K562 (cell line): ENCODE data around the gene AIG1. TPM values are rescaled to one million over a fixed set of nuclear protein-coding genes. Genes with fewer than 3 reads are reported as not detected.

Experiments used
- ATAC-seq: fragments of 200-7000 bp; cut with Tn5 transposase; 3 replicates; pipeline ENCODE4 v1.9.1; 2020; ENCODE audit warnings: moderate library complexity
- BruUV-seq: library from RNA; stranded (reverse); fragments of 400-500 nt; replicated peaks from 2 replicates; lab custom pipeline; 2021; lab: Mats Ljungman, UMichigan
- CTCF ChIA-PET: fragments of 300-600 bp; formaldehyde crosslinking; extraction: SDS; loops from one replicate; lab custom pipeline; 2021; ENCODE audit warnings: low intra/inter-chr PET ratio; lab: Yijun Ruan, JAX
- POLR2A ChIA-PET: fragments of 300-600, 350-650 bp; sonication (Branson Sonifier 250); formaldehyde crosslinking; extraction: SDS; loops from one replicate; lab custom pipeline; 2021; ENCODE audit warnings: antibody characterized with exemption, inconsistent platforms; lab: Yijun Ruan, JAX
- DNase-seq, 4 experiments: peaks; one replicate each; pipeline versions ENCODE4 v3.0.0 to v3.0.0-alpha.2; 2011 to 2018; ENCODE audit warnings: low spot score in 3 of 4, mixed read lengths in 3 of 4; ENCODE audit errors: extremely low read depth in 1 of 4
- FAIRE-seq: peaks from 2 replicates; lab custom pipeline; 2011; peaks lifted over from hg19 to GRCh38; lab: Jason Lieb, UNC
- H2AFZ ChIP-seq: 2 replicates; pipeline ENCODE4 v1.6.0; 2011; ENCODE audit warnings: low read depth, low read length, control low read depth, inconsistent platforms
- H3K27ac ChIP-seq: fragments of 200-600 bp; 3 replicates; pipeline ENCODE4 v1.8.0; 2011; ENCODE audit warnings: low read depth, mild to moderate bottlenecking, control low read depth, inconsistent platforms, low read length, moderate library complexity, mixed read lengths; ENCODE audit errors: extremely low read depth
- H3K27me3 ChIP-seq, 2 experiments: fragments of 300-600 bp in 1 of 2; 2 replicates in 1 of 2; 3 replicates in 1 of 2; pipeline versions ENCODE4 v1.6.0 to v1.8.0; 2011; ENCODE audit warnings: inconsistent platforms in 2 of 2, low read length in 2 of 2, mild to moderate bottlenecking in 1 of 2, mixed read lengths in 1 of 2, moderate library complexity in 1 of 2; ENCODE audit not compliant: control insufficient read depth in 2 of 2, insufficient read depth in 2 of 2
- H3K36me3 ChIP-seq: fragments of 300-600 bp; 3 replicates; pipeline ENCODE4 v1.8.0; 2011; ENCODE audit warnings: mild to moderate bottlenecking, low read length, inconsistent platforms; ENCODE audit not compliant: control insufficient read depth, insufficient read depth
- H3K4me1 ChIP-seq, 2 experiments: fragments of 200-600 bp in 1 of 2; replicated peaks in 1 of 2; 2 replicates in 1 of 2; 3 replicates in 1 of 2; pipeline versions ENCODE4 v1.5.1 to v1.8.0; 2011; ENCODE audit warnings: inconsistent platforms in 2 of 2, low read length in 2 of 2, mild to moderate bottlenecking in 1 of 2, mixed read lengths in 1 of 2, moderate library complexity in 1 of 2; ENCODE audit not compliant: control insufficient read depth in 2 of 2, insufficient read depth in 2 of 2
- H3K4me2 ChIP-seq: 2 replicates; pipeline ENCODE4 v1.6.1; 2011; ENCODE audit warnings: low read length, control low read depth, inconsistent platforms, mixed read lengths; ENCODE audit not compliant: insufficient read depth
- H3K4me3 ChIP-seq: fragments of 200-600 bp; sonication (generic), shearing (Covaris generic); 2 replicates; pipeline ENCODE4 v1.5.1; 2016; ENCODE audit warnings: control low read depth, inconsistent platforms
- H3K79me2 ChIP-seq: fragments of 200-600 bp; 3 replicates; pipeline ENCODE4 v1.8.0; 2011; ENCODE audit warnings: low read length, inconsistent platforms; ENCODE audit not compliant: control insufficient read depth, insufficient read depth
- H3K9ac ChIP-seq, 2 experiments: 2 replicates each; pipeline versions ENCODE4 v1.6.0 to v1.6.1; 2011; ENCODE audit warnings: low read depth in 2 of 2, low read length in 2 of 2, control low read depth in 1 of 2, inconsistent platforms in 1 of 2, mild to moderate bottlenecking in 1 of 2, mixed read lengths in 1 of 2; ENCODE audit not compliant: insufficient read depth in 1 of 2
- H3K9me1 ChIP-seq: one replicate; pipeline ENCODE4 v1.6.0; 2011; ENCODE audit warnings: inconsistent platforms, mild to moderate bottlenecking, low read length, moderate library complexity; ENCODE audit not compliant: control insufficient read depth, insufficient read depth
- H3K9me3 ChIP-seq: replicated peaks from 2 replicates; pipeline ENCODE4 v1.5.1; 2011; ENCODE audit warnings: low read depth, low read length, inconsistent platforms; ENCODE audit not compliant: control insufficient read depth, insufficient read depth
- H4K20me1 ChIP-seq: replicated peaks from 2 replicates; pipeline ENCODE4 v1.6.1; 2011; ENCODE audit warnings: low read length, inconsistent platforms, mixed read lengths; ENCODE audit not compliant: control insufficient read depth, insufficient read depth
- EHMT2 ChIP-seq: fragments of 450-650 bp; IDR thresholded peaks from 2 replicates; pipeline ENCODE4 v1.6.1; 2018; ENCODE audit warnings: antibody characterized with exemption
- MTA3 ChIP-seq: fragments of 450-650 bp; formaldehyde crosslinking; IDR thresholded peaks from 2 replicates; pipeline ENCODE4 v1.6.1; 2017; ENCODE audit warnings: mild to moderate bottlenecking, borderline replicate concordance
- MYC ChIP-seq, 2 experiments: fragments of 250-450 bp in 1 of 2; sonication (Bioruptor Pico) in 1 of 2; IDR thresholded peaks; 2 replicates each; pipeline versions ENCODE4 v1.5.1 to v1.6.1; 2012 to 2021; ENCODE audit warnings: low read depth in 2 of 2, borderline replicate concordance in 1 of 2, improper control_type of control experiment in 1 of 2, low read length in 1 of 2, mild to moderate bottlenecking in 1 of 2, moderate library complexity in 1 of 2
- PTTG1 ChIP-seq: fragments of 450-650 bp; IDR thresholded peaks from 2 replicates; pipeline ENCODE4 v1.6.1; 2016; ENCODE audit warnings: low read depth, mild to moderate bottlenecking, missing genetic modification characterization, missing compliant biosample characterization
- USF1 ChIP-seq: sonication (generic); formaldehyde crosslinking; IDR thresholded peaks from 2 replicates; pipeline ENCODE4 v1.9.0; 2022; ENCODE audit warnings: mild to moderate bottlenecking, missing genetic modification reagents
- YBX1 ChIP-seq: fragments of 450-650 bp; IDR thresholded peaks from 2 replicates; pipeline ENCODE4 v1.7.1; 2016; ENCODE audit warnings: mild to moderate bottlenecking
- ZBTB5 ChIP-seq: fragments of 450-650 bp; IDR thresholded peaks from 2 replicates; pipeline ENCODE4 v1.6.1; 2017; ENCODE audit warnings: antibody characterized with exemption
- ZNF408 ChIP-seq: fragments of 250-450 bp; sonication (Bioruptor Pico); IDR thresholded peaks from 2 replicates; pipeline ENCODE4 v1.4.0; 2020; ENCODE audit warnings: low read depth, mild to moderate bottlenecking, moderate library complexity
- WGBS: fragments of 100-300 bp; shearing (Covaris generic); methylation state at CpG from one replicate; pipeline ENCODE4 v1.1.6; 2016; ENCODE audit warnings: low coverage, mixed read lengths; ENCODE audit not compliant: insufficient coverage; ENCODE audit errors: missing lambda C conversion rate; 5-methylcytosine and 5-hydroxymethylcytosine counted together
- in situ Hi-C: fragments of 300-500 bp; cut with MboI; formaldehyde crosslinking; loops from 4 replicates; pipeline ENCODE4 v1.15.0; 2018; ENCODE audit warnings: inconsistent platforms, mixed read lengths
- intact Hi-C: fragments of 100-400 bp; cut with micrococcal nuclease; formaldehyde crosslinking; loops from 2 replicates; pipeline ENCODE4 v1.14.2; 2022
- polyA plus RNA-seq, 8 experiments: library from polyadenylated mRNA; depleted of rRNA in 4 of 8; stranded (reverse) in 5 of 8; unstranded in 3 of 8; fragments of >200 nt; fragmentation: Nextera tagmentation in 2 of 8; fragmentation: Illumina TruSeq in 1 of 8; extraction: Ambion mirVana in 2 of 8; extraction: Trizol in 1 of 8; gene quantifications; 2 replicates each; pipeline versions ENCODE4 v1.2.1 to v1.2.3, GENCODE V29; 2011 to 2014; ENCODE audit warnings: inconsistent platforms in 1 of 8, missing spikeins in 1 of 8
- total RNA-seq, 7 experiments: library from RNA; depleted of rRNA in 6 of 7; stranded (reverse); fragments of >200 nt in 6 of 7; fragmentation: Illumina TruSeq in 2 of 7; extraction: Trizol in 2 of 7; gene quantifications; 2 replicates each; pipeline versions ENCODE4 v1.2.1 to v1.2.3, GENCODE V29; 2011 to 2021; ENCODE audit warnings: low replicate concordance in 1 of 7

AIG1 gene
- total and polyA plus RNA-seq, 9 of the 15 experiments (the other 6 are each of a cell fraction or from before 2014, with no cell fraction given) = 74.8 to 333 (median 127) TPM

DNA sequence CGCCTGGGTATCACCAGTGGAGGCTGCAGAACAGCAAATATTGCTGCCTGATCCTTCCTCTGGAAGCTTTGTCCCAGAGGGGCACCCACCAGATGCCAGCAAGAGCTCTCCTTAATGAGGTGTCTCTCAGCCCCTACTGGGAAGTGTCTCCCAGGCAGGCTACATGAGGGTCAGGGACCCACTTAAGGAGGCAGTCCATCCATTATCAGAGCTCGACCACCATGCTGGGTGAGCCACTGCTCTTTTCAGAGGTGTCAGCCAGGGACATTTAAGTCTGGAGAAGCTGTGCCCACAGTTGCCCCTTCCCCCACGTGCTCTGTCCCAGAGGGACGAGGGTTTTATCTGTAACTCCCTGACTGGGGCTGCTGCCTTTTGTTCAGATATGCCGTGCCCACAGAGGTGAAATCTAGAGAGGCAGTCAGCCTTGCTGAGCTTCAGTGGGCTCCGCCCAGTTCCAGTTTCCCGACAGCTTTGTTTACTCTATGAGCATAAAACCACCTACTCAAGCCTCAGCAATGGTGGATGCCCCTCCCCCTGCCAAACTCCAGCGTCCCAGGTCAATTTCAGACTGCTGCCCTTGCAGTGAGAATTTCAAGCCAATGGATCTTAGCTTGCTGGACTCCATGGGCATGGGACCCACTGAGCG, 25.9 kb upstream of the AIG1 start:
- ChIA-PET POLR2A (interaction anchor here (0.6 to 1.2 kb wide), 3 partner anchors 9 to 212 kb away, joined by 3 to 8 read pairs (median 3); no protein-coding TSS in a partner anchor), CTCF (no interaction called here)
- no peaks in the 10 kb centered on the region for H3K79me2 ChIP-seq
- peak overlapping the region; percentile 71 for H3K4me2 ChIP-seq
- H3K9me1 ChIP-seq = no peaks in the 10 kb centered on the region
- H3K4me3 ChIP-seq = no peak overlapping the region
- intact Hi-C loops = no loop called here
- peak in 2 of 4 experiments; percentile 52 to 82 for DNase-seq
- H3K27ac ChIP-seq = peak overlapping the region; percentile 48; the same call in 2 of the 3 replicates
- 10% methylated on average over 9 of the region's 9 CpGs for WGBS
- peaks cover 9 to 11% of the 10 kb centered on the region in 2 experiments; a peak in 4 of 5 replicates for H3K4me1 ChIP-seq
- peak overlapping the region; percentile 98 for H2AFZ ChIP-seq
- in situ Hi-C loops = no loop called here
- peak; percentile 79 for FAIRE-seq
- no peaks in the 10 kb centered on the region for H3K27me3 ChIP-seq
- peak overlapping the region; percentile 45 to 51; a peak in 2 of 4 replicates for H3K9ac ChIP-seq
- H4K20me1 ChIP-seq = no peaks in the 10 kb centered on the region
- peak; percentile 98 for ATAC-seq
- no peaks in the 10 kb centered on the region for H3K36me3 ChIP-seq
- no TSS peak for BruUV-seq
- H3K9me3 ChIP-seq = no peaks in the 10 kb centered on the region
- no peak; the same call in 1 of the 2 replicates for TF ChIP-seq EHMT2
- no peak for TF ChIP-seq YBX1
- peak; percentile 46; the same call in 1 of the 2 replicates for TF ChIP-seq MYC (IDR thresholded peaks at IDR 0.05; ENCODE audit: low read depth, low read length)
- no peak for TF ChIP-seq MYC (CRISPR knock-in tag; IDR thresholded peaks at IDR 0.05; ENCODE audit: borderline replicate concordance, low read depth)
- peak; percentile 42; the same call in 1 of the 2 replicates for TF ChIP-seq USF1 (CRISPR knock-in tag)
- TF ChIP-seq ZBTB5 = no peak
- no peak for TF ChIP-seq PTTG1
- TF ChIP-seq MTA3 = peak; percentile 65; the same call in 1 of the 2 replicates
- no peak for TF ChIP-seq ZNF408 (CRISPR knock-in tag)
